ENCODE data around the gene LINGO1. TPM values are rescaled to one million over a fixed set of nuclear protein-coding genes. Genes with fewer than 3 reads are reported as not detected.

The LINGO1 gene
- total and polyA plus RNA-seq, 2 donors (not counting 3 experiments of a cell fraction or from before 2014, with no cell fraction given), result 0.15 to 0.33 TPM

DNA sequence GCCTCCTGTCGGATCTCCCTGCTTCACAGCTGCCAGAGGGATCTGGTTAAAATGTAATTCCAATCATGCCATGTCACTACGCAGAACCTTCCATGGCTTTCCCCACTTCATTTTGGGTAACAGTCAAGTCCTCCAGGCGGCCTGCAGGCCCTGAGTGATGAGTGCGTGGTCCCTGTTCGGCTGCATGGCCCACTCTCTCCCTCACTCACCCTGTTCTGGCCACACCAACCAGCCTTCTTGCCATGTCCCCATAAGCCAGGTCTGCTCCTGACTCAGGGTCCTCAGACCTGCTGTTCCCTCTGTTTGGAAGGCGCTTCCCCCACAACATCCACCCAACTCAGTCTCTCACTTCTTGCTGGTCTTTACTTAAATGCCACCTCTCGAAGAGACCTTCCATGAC is 41.6 kb upstream of the LINGO1 start:
- no peak for FAIRE-seq
- BruUV-seq (replicated peaks), result no TSS peak
- TF ChIP-seq FOS (IDR thresholded peaks at IDR 0.05; ENCODE audit: borderline replicate concordance, insufficient read depth, low read length), result no peak
- no peak for TF ChIP-seq MAX (IDR thresholded peaks at IDR 0.05; ENCODE audit: insufficient read depth, insufficient read length)
- TF ChIP-seq JUN (IDR thresholded peaks at IDR 0.05; ENCODE audit: borderline replicate concordance, insufficient read depth, insufficient read length, low read depth), result no peak
- no peak for TF ChIP-seq POLR2A (IDR thresholded peaks at IDR 0.05; ENCODE audit: low read depth, low read length)
- TF ChIP-seq MYC (IDR thresholded peaks at IDR 0.05; ENCODE audit: low read depth, low read length), result no peak
- no peak for TF ChIP-seq POLR2AphosphoS5 (IDR thresholded peaks at IDR 0.05; ENCODE audit: insufficient read depth, low read depth, low read length)
- TF ChIP-seq CTCF (IDR thresholded peaks at IDR 0.05; ENCODE audit: extremely low read depth in 1 of 2, insufficient read depth in 1 of 2, low read depth in 1 of 2, low read length in 2 of 2), result no peak
- no peak for TF ChIP-seq EZH2 (IDR thresholded peaks at IDR 0.05; ENCODE audit: borderline replicate concordance, low read depth, low read length, severe bottlenecking)
- no peak for TF ChIP-seq GATA2 (IDR thresholded peaks at IDR 0.05; ENCODE audit: insufficient read depth, insufficient read length, low read depth, low read length)

More for the DNA sequence above, 41.6 kb upstream of the LINGO1 start:
- H3K27ac ChIP-seq (ENCODE audit: insufficient read depth, low read depth, low read length), result no peak overlapping the region
- no peaks in the 10 kb centered on the region for H3K9me1 ChIP-seq (replicated peaks; ENCODE audit: control insufficient read depth, extremely low read depth, insufficient read depth, low read length)
- dilution Hi-C loops (cut with MboI; ENCODE audit: extremely low pct_ligation_motif_present, low sequenced_read_pairs), result no loop called here
- no peak overlapping the region for H2AFZ ChIP-seq (ENCODE audit: low read depth, low read length)
- intact Hi-C loops (cut with micrococcal nuclease), result no loop called here
- no peak overlapping the region for H3K4me2 ChIP-seq (ENCODE audit: insufficient read depth, low read length)
- H3K79me2 ChIP-seq (ENCODE audit: control insufficient read depth, insufficient read depth, low read length), result no peaks in the 10 kb centered on the region
- ChIA-PET CTCF (no interaction called here), POLR2A (no interaction called here)
- no peak overlapping the region for H3K4me3 ChIP-seq (replicated peaks in 1 of 3; ENCODE audit: insufficient read depth in 1 of 3, low read depth in 1 of 3, low read length in 3 of 3)
- H3K36me3 ChIP-seq (ENCODE audit: control insufficient read depth in 2 of 2, extremely low read depth in 1 of 2, insufficient read depth in 2 of 2, low read length in 2 of 2), result no peaks in the 10 kb centered on the region
- H4K20me1 ChIP-seq (replicated peaks; ENCODE audit: control insufficient read depth, extremely low read depth, insufficient read depth, low read length), result no peaks in the 10 kb centered on the region
- no peaks in the 10 kb centered on the region for H3K4me1 ChIP-seq (ENCODE audit: control insufficient read depth, extremely low read depth, insufficient read depth, low read length)
- H3K27me3 ChIP-seq (ENCODE audit: control insufficient read depth in 2 of 2, insufficient read depth in 2 of 2, low read length in 2 of 2), result peaks cover 3% of the 10 kb centered on the region in 2 experiments
- no peak for DNase-seq (ENCODE audit: low read depth, low spot score)
- H3K9ac ChIP-seq (replicated peaks; ENCODE audit: extremely low read depth, insufficient read depth, low read length), result no peak overlapping the region
- no peaks in the 10 kb centered on the region for H3K9me3 ChIP-seq (replicated peaks; ENCODE audit: control insufficient read depth, insufficient read depth, low read length)

All from endothelial cell of umbilical vein (primary cell).